Ovary (tissue), 3 donors: ENCODE results near the gene SVEP1.

Experiments
- CTCF ChIP-seq, 3 donors: fragments of 450-650 bp in 2 of 3; fragments of 200-600 bp in 1 of 3; IDR thresholded peaks; one replicate each; pipeline versions ENCODE4 v1.5.1 to v1.8.0; 2016 to 2022; ENCODE audit warnings: antibody characterized with exemption in 3 of 3, mild to moderate bottlenecking in 1 of 3
- POLR2A ChIP-seq: fragments of 450-650 bp; IDR thresholded peaks from one replicate; pipeline ENCODE4 v1.6.1; 2017; ENCODE audit warnings: antibody characterized with exemption, mild to moderate bottlenecking, moderate library complexity
- donor health status: DM: no; HTN: no; CAD: no.

GRCh38 chr9:110590816-110591215 lies 11.3 kb upstream of the SVEP1 start:
- TF ChIP-seq POLR2A (no peak), CTCF (IDR thresholded peaks at IDR 0.05) (no peak)
